ENCODE data around the gene FILIP1L.

FILIP1L gene

DNA sequence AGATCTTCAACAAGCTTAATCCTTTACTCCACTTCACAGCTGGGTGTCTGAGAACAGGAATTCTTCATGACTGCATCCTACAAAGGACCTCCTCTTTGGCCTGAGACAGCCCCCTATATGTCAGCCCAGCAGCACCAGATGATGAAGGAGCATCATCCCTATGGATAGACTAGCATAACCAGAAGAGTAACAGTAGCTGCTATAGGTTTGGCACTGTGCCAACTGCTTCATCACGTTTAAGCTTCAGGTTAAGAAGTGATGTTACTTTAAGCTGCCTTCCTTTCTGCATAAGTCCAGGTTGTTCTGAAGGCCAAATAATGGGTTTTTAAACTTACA, 246.0 kb downstream of the FILIP1L start:
- in situ Hi-C loops (cut with MboI; ENCODE audit: low sequenced_read_pairs, unreplicated experiment): loop anchor here (10.0 kb wide), 1 partner anchor 177 kb away; no protein-coding TSS in a partner anchor

DNA sequence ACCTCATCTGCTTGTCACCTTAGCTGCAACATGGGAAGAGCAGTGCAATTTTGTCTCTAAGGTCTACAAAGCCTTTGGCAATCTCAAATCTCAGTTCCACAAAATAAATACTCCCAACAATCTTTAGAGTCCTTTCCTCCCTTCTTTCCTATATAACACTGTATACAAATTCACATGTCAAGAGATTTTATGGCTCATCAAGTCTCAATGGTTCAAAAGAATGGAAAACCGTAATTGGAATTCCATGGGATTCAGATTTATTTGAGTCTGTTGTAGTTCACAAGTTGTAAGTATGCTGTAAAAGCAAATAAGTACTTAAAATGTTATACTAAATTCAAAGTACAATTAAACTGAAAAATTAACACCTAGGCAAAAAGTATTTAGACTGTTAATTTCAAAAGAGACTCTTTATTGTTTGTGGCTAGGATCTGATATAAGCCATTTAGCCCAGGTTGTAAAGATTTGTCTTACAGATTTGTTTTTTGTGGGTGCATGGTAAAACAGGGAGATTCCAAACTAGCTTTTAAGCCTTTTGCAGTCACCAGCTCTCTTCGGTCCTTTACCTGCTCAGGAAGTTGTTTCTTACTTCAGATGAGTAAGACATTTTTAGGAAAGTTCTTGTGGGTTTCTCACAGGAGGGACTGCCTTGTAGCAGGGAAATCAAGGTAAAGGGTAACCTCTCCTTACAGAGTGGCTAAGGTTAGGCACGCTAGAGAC, 246.5 kb downstream of the FILIP1L start:
- in situ Hi-C loops (cut with MboI; ENCODE audit: low sequenced_read_pairs, unreplicated experiment): loop anchor here (10.0 kb wide), 1 partner anchor 177 kb away; no protein-coding TSS in a partner anchor
- no peak for DNase-seq (ENCODE audit: low spot score)
- TF ChIP-seq, protein P1, sequence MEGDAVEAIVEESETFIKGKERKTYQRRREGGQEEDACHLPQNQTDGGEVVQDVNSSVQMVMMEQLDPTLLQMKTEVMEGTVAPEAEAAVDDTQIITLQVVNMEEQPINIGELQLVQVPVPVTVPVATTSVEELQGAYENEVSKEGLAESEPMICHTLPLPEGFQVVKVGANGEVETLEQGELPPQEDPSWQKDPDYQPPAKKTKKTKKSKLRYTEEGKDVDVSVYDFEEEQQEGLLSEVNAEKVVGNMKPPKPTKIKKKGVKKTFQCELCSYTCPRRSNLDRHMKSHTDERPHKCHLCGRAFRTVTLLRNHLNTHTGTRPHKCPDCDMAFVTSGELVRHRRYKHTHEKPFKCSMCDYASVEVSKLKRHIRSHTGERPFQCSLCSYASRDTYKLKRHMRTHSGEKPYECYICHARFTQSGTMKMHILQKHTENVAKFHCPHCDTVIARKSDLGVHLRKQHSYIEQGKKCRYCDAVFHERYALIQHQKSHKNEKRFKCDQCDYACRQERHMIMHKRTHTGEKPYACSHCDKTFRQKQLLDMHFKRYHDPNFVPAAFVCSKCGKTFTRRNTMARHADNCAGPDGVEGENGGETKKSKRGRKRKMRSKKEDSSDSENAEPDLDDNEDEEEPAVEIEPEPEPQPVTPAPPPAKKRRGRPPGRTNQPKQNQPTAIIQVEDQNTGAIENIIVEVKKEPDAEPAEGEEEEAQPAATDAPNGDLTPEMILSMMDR (IDR thresholded peaks at IDR 0.05; ENCODE audit: borderline replicate concordance, control extremely low read depth, extremely low read depth, insufficient read depth, missing control alignments): no peak

More for the DNA sequence above, 246.0 kb downstream of the FILIP1L start:
- TF ChIP-seq, protein P1 (IDR thresholded peaks at IDR 0.05; ENCODE audit: borderline replicate concordance, control extremely low read depth, extremely low read depth, insufficient read depth, missing control alignments): no peak
- no peak for DNase-seq (ENCODE audit: low spot score)

DNA sequence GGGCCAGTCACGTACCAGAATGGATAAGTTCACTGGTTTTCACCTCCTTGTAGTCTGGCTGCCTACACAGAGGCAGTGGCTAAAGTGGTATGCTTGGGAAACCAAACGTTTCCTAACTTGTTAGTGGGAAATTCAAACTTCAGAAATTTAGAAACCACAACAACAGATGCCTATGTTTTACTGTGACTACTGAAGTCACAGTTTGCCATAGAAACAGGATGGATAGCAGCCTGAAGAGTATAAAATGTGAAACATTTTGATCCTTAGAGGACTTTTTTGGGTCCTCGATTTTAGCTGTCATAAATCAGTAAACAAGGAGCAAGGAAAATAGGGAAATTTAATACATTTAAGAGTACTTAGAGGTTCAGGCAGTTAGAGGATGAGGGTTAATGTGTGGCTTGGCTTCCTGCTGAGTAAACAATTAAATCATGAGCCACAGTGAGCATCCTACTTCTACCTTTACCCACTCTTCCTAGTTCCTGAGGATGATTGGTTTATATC, 248.0 kb downstream of the FILIP1L start:
- in situ Hi-C loops (cut with MboI; ENCODE audit: low sequenced_read_pairs, unreplicated experiment): loop anchor here (10.0 kb wide), 1 partner anchor 178 kb away; no protein-coding TSS in a partner anchor
- TF ChIP-seq, protein P1 (IDR thresholded peaks at IDR 0.05; ENCODE audit: borderline replicate concordance, control extremely low read depth, extremely low read depth, insufficient read depth, missing control alignments): no peak
- no peak for DNase-seq (ENCODE audit: low spot score)

DNA sequence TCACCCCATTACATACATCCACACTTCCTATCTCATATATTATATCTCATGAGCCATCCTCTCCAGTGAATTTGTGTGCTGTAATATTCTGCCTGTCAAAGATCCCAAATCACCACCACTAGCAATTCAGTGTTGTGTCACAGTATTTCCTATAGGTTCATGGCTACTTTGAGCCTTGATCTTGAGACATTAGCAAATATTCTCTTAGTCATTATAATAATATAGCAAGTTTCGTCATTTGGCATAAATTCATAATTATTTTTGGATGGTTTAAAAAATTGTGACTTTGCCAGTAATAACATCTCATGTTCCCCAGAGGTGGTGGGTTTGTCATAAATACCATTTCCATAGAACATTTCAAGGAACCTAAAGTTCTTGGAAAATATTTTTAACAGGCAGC, 249.0 kb downstream of the FILIP1L start:
- DNase-seq (ENCODE audit: low spot score): no peak
- in situ Hi-C loops (cut with MboI; ENCODE audit: low sequenced_read_pairs, unreplicated experiment): loop anchor here (10.0 kb wide), 1 partner anchor 179 kb away; no protein-coding TSS in a partner anchor
- TF ChIP-seq, protein P1 (IDR thresholded peaks at IDR 0.05; ENCODE audit: borderline replicate concordance, control extremely low read depth, extremely low read depth, insufficient read depth, missing control alignments): no peak

DNA sequence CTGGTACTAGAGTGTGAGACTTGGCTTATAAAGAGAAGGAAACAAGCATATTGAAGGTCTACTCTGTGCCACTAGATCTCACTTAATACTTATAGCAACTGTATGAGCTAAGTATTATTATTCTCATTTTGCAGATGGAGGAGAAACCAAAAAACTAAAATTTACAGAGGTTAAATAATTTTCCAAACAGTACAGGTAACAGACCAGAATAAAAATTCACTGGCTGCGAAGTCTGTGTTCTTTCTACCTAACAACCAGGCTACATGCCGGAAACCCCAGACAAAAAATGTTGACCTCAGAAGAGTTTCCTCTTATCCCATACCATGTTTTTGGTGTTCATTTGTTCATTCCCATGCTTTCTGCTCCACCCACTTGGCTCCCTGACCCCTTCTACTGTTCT, 250.0 kb downstream of the FILIP1L start:
- DNase-seq (ENCODE audit: low spot score): no peak
- in situ Hi-C loops (cut with MboI; ENCODE audit: low sequenced_read_pairs, unreplicated experiment): loop anchor here (10.0 kb wide), 1 partner anchor 181 kb away; no protein-coding TSS in a partner anchor
- TF ChIP-seq, protein P1 (IDR thresholded peaks at IDR 0.05; ENCODE audit: borderline replicate concordance, control extremely low read depth, extremely low read depth, insufficient read depth, missing control alignments): no peak

DNA sequence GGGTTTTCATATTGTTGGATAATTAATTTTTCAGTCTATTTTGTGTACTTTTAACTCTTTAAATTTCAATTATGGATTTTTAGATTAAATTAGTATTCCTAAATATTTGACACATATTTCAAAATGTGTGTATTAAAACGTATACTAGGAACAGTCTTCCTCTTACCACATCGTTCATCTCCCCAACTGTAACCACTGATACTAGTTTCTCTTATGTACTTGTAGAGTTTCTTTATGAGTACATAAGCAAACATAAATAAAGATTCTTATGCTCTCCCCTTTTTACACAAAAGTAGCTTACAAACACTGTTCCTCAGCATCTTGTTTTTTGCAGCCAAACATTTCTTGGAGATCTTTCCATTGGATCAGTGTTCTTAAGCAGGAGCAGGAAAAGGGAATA, 250.7 kb downstream of the FILIP1L start:
- in situ Hi-C loops (cut with MboI; ENCODE audit: low sequenced_read_pairs, unreplicated experiment): loop anchor here (10.0 kb wide), 1 partner anchor 181 kb away; no protein-coding TSS in a partner anchor
- DNase-seq (ENCODE audit: low spot score): no peak
- TF ChIP-seq, protein P1 (IDR thresholded peaks at IDR 0.05; ENCODE audit: borderline replicate concordance, control extremely low read depth, extremely low read depth, insufficient read depth, missing control alignments): no peak
